GM12878 (cell line): ENCODE data around the gene SRSF9. TPM values are rescaled to one million over a fixed set of nuclear protein-coding genes. Genes with fewer than 3 reads are reported as not detected.

ENCODE experiments used
- ATAC-seq: fragments of 200-7000 bp; cut with Tn5 transposase; 3 replicates; pipeline ENCODE4 v1.9.1; 2020; ENCODE audit warnings: mild to moderate bottlenecking, moderate library complexity
- BruUV-seq: library from RNA; stranded (reverse); fragments of 400-500 nt; replicated peaks from 2 replicates; lab custom pipeline; 2021; lab: Mats Ljungman, UMichigan
- CTCF ChIA-PET: fragments of 300-600 bp; sonication (Branson Sonifier 250); formaldehyde crosslinking; extraction: SDS; loops from one replicate; lab custom pipeline; 2021; ENCODE audit warnings: inconsistent platforms; lab: Yijun Ruan, JAX
- POLR2A ChIA-PET: fragments of 350-600 bp; formaldehyde crosslinking; extraction: SDS; loops from one replicate; lab custom pipeline; 2021; ENCODE audit warnings: inconsistent platforms; lab: Charles Lee
- RAD21 ChIA-PET: fragments of 300-600 bp; sonication (Branson Sonifier 250); formaldehyde crosslinking; loops from one replicate; lab custom pipeline; 2023; ENCODE audit warnings: antibody characterized with exemption; ENCODE audit not compliant: unreplicated experiment; lab: Charles Lee
- SMC1A ChIA-PET: fragments of 300-600 bp; sonication (Branson Sonifier 250); formaldehyde crosslinking; loops from one replicate; lab custom pipeline; 2023; ENCODE audit not compliant: unreplicated experiment, uncharacterized antibody; lab: Charles Lee
- DNase-seq: peaks from one replicate; pipeline ENCODE4 v3.0.0-alpha.2; 2011; ENCODE audit warnings: low read depth, low spot score
- FAIRE-seq: peaks from 3 replicates; lab custom pipeline; 2011; peaks lifted over from hg19 to GRCh38; lab: Jason Lieb, UNC
- H2AFZ ChIP-seq: 2 replicates; pipeline ENCODE4 v1.6.0; 2011; ENCODE audit warnings: low read depth, low read length, control low read depth; ENCODE audit not compliant: control insufficient read depth
- H3K27ac ChIP-seq: 2 replicates; pipeline ENCODE4 v1.5.1; 2011; ENCODE audit warnings: control low read depth; ENCODE audit not compliant: control insufficient read depth, insufficient read depth
- H3K27me3 ChIP-seq, 2 experiments: replicated peaks in 1 of 2; 2 replicates each; pipeline versions ENCODE4 v1.6.0 to v1.6.1; 2011; ENCODE audit warnings: low read length in 1 of 2; ENCODE audit not compliant: control insufficient read depth in 2 of 2, insufficient read depth in 2 of 2
- H3K36me3 ChIP-seq, 2 experiments: 2 replicates each; pipeline ENCODE4 v1.5.1; 2011; ENCODE audit warnings: low read length in 1 of 2; ENCODE audit not compliant: control insufficient read depth in 2 of 2, insufficient read depth in 2 of 2
- H3K4me1 ChIP-seq: 2 replicates; pipeline ENCODE4 v1.6.1; 2011; ENCODE audit warnings: mild to moderate bottlenecking, low read length, moderate library complexity, mixed read lengths; ENCODE audit not compliant: control insufficient read depth, insufficient read depth
- H3K4me2 ChIP-seq: 2 replicates; pipeline ENCODE4 v1.6.0; 2011; ENCODE audit warnings: control low read depth; ENCODE audit not compliant: control insufficient read depth, insufficient read depth
- H3K4me3 ChIP-seq: fragments of 200-600 bp; sonication (generic); 2 replicates; pipeline ENCODE4 v1.5.1; 2016
- H3K79me2 ChIP-seq: 2 replicates; pipeline ENCODE4 v1.6.0; 2011; ENCODE audit warnings: low read length; ENCODE audit not compliant: control insufficient read depth, insufficient read depth
- H3K9ac ChIP-seq: 2 replicates; pipeline ENCODE4 v1.8.0; 2011; ENCODE audit warnings: low read length, control low read depth, mixed read lengths; ENCODE audit not compliant: control insufficient read depth, insufficient read depth
- H3K9me3 ChIP-seq: replicated peaks from 3 replicates; pipeline ENCODE4 v1.5.1; 2011; ENCODE audit warnings: mild to moderate bottlenecking, low read length; ENCODE audit not compliant: control insufficient read depth, insufficient read depth
- H4K20me1 ChIP-seq: 2 replicates; pipeline ENCODE4 v1.6.0; 2011; ENCODE audit not compliant: control insufficient read depth, insufficient read depth
- BMI1 ChIP-seq: fragments of 450-650 bp; IDR thresholded peaks from 2 replicates; pipeline ENCODE4 v1.6.1; 2016; ENCODE audit warnings: mild to moderate bottlenecking, moderate library complexity, borderline replicate concordance
- CBX3 ChIP-seq: fragments of 200-600 bp; sonication (generic); IDR thresholded peaks from 2 replicates; pipeline ENCODE4 v1.6.1; 2016; ENCODE audit warnings: low read depth, borderline replicate concordance
- CREB1 ChIP-seq: IDR thresholded peaks from 2 replicates; pipeline ENCODE4 v1.6.1; 2012; ENCODE audit warnings: low read depth, mild to moderate bottlenecking, inconsistent platforms
- HCFC1 ChIP-seq: fragments of 150-350 bp; IDR thresholded peaks from 2 replicates; pipeline ENCODE4 v1.6.1; 2014; ENCODE audit warnings: low read length
- MEF2B ChIP-seq: fragments of 450-650 bp; IDR thresholded peaks from 2 replicates; pipeline ENCODE4 v1.6.1; 2018; ENCODE audit warnings: mild to moderate bottlenecking, moderate library complexity; ENCODE audit not compliant: partially characterized antibody, poor library complexity, severe bottlenecking
- NR2C1 ChIP-seq: fragments of 450-650 bp; IDR thresholded peaks from 2 replicates; pipeline ENCODE4 v1.6.1; 2017; ENCODE audit warnings: antibody characterized with exemption, mild to moderate bottlenecking, moderate library complexity
- PML ChIP-seq: IDR thresholded peaks from 2 replicates; pipeline ENCODE4 v1.6.1; 2012; ENCODE audit warnings: low read length, inconsistent platforms
- RBBP5 ChIP-seq: fragments of 200-600 bp; sonication (generic); conservative IDR thresholded peaks from 2 replicates; pipeline ENCODE4 v1.6.1; 2016
- SREBF2 ChIP-seq: IDR thresholded peaks from 2 replicates; pipeline ENCODE4 v1.6.1; 2012; ENCODE audit warnings: mild to moderate bottlenecking, low read length
- SRF ChIP-seq, 2 experiments: IDR thresholded peaks; 2 replicates each; pipeline ENCODE4 v1.6.1; 2011; ENCODE audit warnings: low read depth in 2 of 2, low read length in 2 of 2, mild to moderate bottlenecking in 1 of 2, moderate library complexity in 1 of 2
- TCF12 ChIP-seq: IDR thresholded peaks from 2 replicates; pipeline ENCODE4 v1.6.1; 2011; ENCODE audit warnings: low read depth, mild to moderate bottlenecking, low read length
- ZBED1 ChIP-seq: IDR thresholded peaks from 2 replicates; pipeline ENCODE4 v1.6.1; 2016; ENCODE audit warnings: borderline replicate concordance
- ZBTB4 ChIP-seq: fragments of 450-650 bp; formaldehyde crosslinking; IDR thresholded peaks from 2 replicates; pipeline ENCODE4 v1.4.0; 2022; ENCODE audit warnings: mild to moderate bottlenecking, moderate library complexity
- WGBS: methylation state at CpG from one replicate; pipeline ENCODE4 v1.1.6; 2016; ENCODE audit warnings: low lambda C conversion rate; ENCODE audit not compliant: insufficient replicate concordance, insufficient coverage; ENCODE audit errors: missing lambda C conversion rate; 5-methylcytosine and 5-hydroxymethylcytosine counted together
- in situ Hi-C: fragments of 300-500 bp; cut with MboI; formaldehyde crosslinking; loops from 9 replicates; pipeline ENCODE4 v1.14.3; 2018; ENCODE audit warnings: mixed read lengths
- intact Hi-C: fragments of 100-400 bp; cut with micrococcal nuclease; formaldehyde crosslinking; loops from one replicate; pipeline ENCODE4 v1.14.2; 2022; ENCODE audit not compliant: unreplicated experiment
- polyA plus RNA-seq, 11 experiments: library from polyadenylated mRNA; depleted of rRNA in 4 of 11; unstranded in 6 of 11; stranded (reverse) in 5 of 11; fragments of >200 nt; fragmentation: Nextera tagmentation in 4 of 11; fragmentation: Illumina TruSeq in 1 of 11; extraction: Ambion mirVana in 4 of 11; extraction: Trizol in 1 of 11; gene quantifications; 1 replicate in 1 of 11; 2 replicates in 10 of 11; pipeline versions ENCODE4 v1.2.1 to v1.2.3, GENCODE V29; 2011 to 2016; ENCODE audit warnings: inconsistent platforms in 2 of 11, missing spikeins in 2 of 11, low read depth in 1 of 11
- total RNA-seq, 4 experiments: library from RNA; depleted of rRNA in 3 of 4; stranded (reverse); fragments of >200 nt in 3 of 4; fragmentation: Illumina TruSeq in 1 of 4; extraction: Trizol in 1 of 4; gene quantifications; 2 replicates each; pipeline versions ENCODE4 v1.2.1 to v1.2.3, GENCODE V29; 2013 to 2021
- TF ChIP-seq, protein P1 (sequence below): fragments of 450-650 bp; IDR thresholded peaks from 2 replicates; pipeline ENCODE4 v1.6.1; 2018; ENCODE audit warnings: mild to moderate bottlenecking, low read depth, moderate library complexity; ENCODE audit not compliant: partially characterized antibody
- TF ChIP-seq, protein P2 (sequence below): fragments of 450-650 bp; formaldehyde crosslinking; IDR thresholded peaks from 2 replicates; pipeline ENCODE4 v1.5.0; 2022; ENCODE audit warnings: mild to moderate bottlenecking, missing genetic modification characterization

SRSF9 gene
- total and polyA plus RNA-seq, 10 of the 15 experiments (the other 5 are each of a cell fraction or from before 2014, with no cell fraction given): 56.2 to 510 (median 186) TPM

DNA sequence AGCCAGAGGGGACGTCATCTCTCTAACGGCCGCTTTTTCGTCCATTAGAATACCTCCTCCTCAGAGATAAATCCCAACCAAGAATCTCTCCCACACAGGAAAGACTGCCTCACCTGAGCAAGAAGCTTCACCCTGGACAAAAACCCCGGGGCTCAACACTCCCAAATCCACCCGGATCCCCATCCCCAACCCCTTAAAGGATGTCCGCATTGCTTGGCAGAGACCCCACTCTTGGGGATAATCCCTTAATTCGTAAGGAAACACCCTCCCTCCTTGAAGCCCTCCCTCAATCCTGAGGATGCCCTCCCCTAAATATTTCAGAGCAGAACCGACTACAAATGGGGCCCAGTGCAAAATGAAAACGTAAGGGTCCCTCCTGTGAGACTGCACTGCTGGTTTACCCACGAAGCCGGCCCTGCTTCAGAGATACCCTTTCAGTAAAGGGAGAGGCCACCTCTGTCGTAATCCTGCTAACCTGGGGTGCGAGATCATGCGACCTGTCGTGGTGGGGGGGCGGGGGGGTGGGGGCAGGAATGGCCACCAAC, 25.7 kb upstream of the SRSF9 start:
- intact Hi-C loops: no loop called here
- Histone ChIP-seq H4K20me1 (0 out of 2 replicates have a peak, but pooled peaks cover 4% of the 10 kb centered on the region), H3K36me3 (peaks cover 0 to 9% of the 10 kb centered on the region in 2 experiments; a peak in 2 of 4 replicates), H2AFZ (peak overlapping the region; percentile 91), H3K4me3 (peak overlapping the region; percentile 70), H3K27ac (peak overlapping the region; percentile 58), H3K79me2 (peaks cover 30% of the 10 kb centered on the region), H3K9me3 (no peaks in the 10 kb centered on the region), H3K4me1 (peaks cover 4% of the 10 kb centered on the region), H3K9ac (peak overlapping the region; percentile 64), H3K27me3 (no peaks in the 10 kb centered on the region), H3K4me2 (peak overlapping the region; percentile 84)
- no peak for DNase-seq
- RAD21 ChIA-PET: interaction anchor here (0.8 to 2.5 kb wide), 7 partner anchors 27 to 193 kb away, joined by 3 to 16 read pairs (median 3); partner anchors contain the start of genes POP5 and SIRT4
- peak; percentile 25 for ATAC-seq
- SMC1A ChIA-PET: interaction anchor here (0.8 to 2.1 kb wide), 7 partner anchors 15 to 42 kb away, joined by 3 to 10 read pairs (median 3); partner anchors contain the start of genes COQ5 and SRSF9
- CTCF ChIA-PET: interaction anchor here (0.6 to 2.1 kb wide), 15 partner anchors 13 to 193 kb away, joined by 3 to 11 read pairs (median 4); partner anchors contain the start of genes COQ5, POP5, SIRT4 and SRSF9
- BruUV-seq: no TSS peak
- WGBS: 16% methylated on average over 17 of the region's 17 CpGs
- in situ Hi-C loops: no loop called here
- peak; percentile 31 for FAIRE-seq
- POLR2A ChIA-PET: interaction anchor here (1.0 to 1.9 kb wide), 8 partner anchors 10 to 57 kb away, joined by 3 to 11 read pairs (median 4); partner anchors contain the start of gene COX6A1
- no peak for TF ChIP-seq CREB1
- TF ChIP-seq SREBF2: no peak
- no peak for TF ChIP-seq HCFC1
- no peak for TF ChIP-seq RBBP5
- no peak for TF ChIP-seq CBX3
- no peak for TF ChIP-seq PML
- no peak for TF ChIP-seq MEF2B
- TF ChIP-seq, protein P1, sequence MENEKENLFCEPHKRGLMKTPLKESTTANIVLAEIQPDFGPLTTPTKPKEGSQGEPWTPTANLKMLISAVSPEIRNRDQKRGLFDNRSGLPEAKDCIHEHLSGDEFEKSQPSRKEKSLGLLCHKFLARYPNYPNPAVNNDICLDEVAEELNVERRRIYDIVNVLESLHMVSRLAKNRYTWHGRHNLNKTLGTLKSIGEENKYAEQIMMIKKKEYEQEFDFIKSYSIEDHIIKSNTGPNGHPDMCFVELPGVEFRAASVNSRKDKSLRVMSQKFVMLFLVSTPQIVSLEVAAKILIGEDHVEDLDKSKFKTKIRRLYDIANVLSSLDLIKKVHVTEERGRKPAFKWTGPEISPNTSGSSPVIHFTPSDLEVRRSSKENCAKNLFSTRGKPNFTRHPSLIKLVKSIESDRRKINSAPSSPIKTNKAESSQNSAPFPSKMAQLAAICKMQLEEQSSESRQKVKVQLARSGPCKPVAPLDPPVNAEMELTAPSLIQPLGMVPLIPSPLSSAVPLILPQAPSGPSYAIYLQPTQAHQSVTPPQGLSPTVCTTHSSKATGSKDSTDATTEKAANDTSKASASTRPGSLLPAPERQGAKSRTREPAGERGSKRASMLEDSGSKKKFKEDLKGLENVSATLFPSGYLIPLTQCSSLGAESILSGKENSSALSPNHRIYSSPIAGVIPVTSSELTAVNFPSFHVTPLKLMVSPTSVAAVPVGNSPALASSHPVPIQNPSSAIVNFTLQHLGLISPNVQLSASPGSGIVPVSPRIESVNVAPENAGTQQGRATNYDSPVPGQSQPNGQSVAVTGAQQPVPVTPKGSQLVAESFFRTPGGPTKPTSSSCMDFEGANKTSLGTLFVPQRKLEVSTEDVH: no peak
- TF ChIP-seq TCF12: no peak
- TF ChIP-seq, protein P2, sequence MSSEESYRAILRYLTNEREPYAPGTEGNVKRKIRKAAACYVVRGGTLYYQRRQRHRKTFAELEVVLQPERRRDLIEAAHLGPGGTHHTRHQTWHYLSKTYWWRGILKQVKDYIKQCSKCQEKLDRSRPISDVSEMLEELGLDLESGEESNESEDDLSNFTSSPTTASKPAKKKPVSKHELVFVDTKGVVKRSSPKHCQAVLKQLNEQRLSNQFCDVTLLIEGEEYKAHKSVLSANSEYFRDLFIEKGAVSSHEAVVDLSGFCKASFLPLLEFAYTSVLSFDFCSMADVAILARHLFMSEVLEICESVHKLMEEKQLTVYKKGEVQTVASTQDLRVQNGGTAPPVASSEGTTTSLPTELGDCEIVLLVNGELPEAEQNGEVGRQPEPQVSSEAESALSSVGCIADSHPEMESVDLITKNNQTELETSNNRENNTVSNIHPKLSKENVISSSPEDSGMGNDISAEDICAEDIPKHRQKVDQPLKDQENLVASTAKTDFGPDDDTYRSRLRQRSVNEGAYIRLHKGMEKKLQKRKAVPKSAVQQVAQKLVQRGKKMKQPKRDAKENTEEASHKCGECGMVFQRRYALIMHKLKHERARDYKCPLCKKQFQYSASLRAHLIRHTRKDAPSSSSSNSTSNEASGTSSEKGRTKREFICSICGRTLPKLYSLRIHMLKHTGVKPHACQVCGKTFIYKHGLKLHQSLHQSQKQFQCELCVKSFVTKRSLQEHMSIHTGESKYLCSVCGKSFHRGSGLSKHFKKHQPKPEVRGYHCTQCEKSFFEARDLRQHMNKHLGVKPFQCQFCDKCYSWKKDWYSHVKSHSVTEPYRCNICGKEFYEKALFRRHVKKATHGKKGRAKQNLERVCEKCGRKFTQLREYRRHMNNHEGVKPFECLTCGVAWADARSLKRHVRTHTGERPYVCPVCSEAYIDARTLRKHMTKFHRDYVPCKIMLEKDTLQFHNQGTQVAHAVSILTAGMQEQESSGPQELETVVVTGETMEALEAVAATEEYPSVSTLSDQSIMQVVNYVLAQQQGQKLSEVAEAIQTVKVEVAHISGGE (CRISPR knock-in tag): no peak
- TF ChIP-seq NR2C1: no peak
- no peak for TF ChIP-seq BMI1
- no peak for TF ChIP-seq ZBTB4 (CRISPR knock-in tag)
- TF ChIP-seq SRF (IDR thresholded peaks at IDR 0.05; ENCODE audit: low read depth in 2 of 2, low read length in 2 of 2): no peak
- no peak for TF ChIP-seq ZBED1
